ENCODE results near the gene ITGA7. TPM values are rescaled to one million over a fixed set of nuclear protein-coding genes. Genes with fewer than 3 reads are reported as not detected.

ITGA7 gene
- total RNA-seq, 1 donor = 13.9 TPM

DNA sequence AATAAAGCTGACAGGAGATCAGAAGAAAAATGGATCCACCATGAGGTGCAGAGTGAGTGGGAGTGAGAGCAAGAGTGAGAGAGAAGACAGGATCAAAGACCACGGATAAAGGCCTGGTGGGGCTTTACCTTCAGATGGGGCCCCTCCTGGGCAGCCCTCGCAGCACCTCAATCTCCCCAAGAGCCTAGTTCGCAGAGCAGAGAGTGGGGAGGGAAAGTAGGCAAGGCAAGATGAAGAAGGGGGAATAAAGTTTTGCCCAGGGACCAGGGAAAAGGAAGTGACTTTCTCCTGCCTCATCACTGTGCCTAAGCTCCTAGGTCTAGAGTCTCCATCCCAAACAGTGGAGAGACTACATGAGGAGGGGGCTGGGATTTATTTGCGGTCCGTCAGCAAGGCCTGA, 60.7 kb downstream of the ITGA7 start:
- no peak overlapping the region for H3K4me3 ChIP-seq (ENCODE audit: low read depth, low read length)
- TF ChIP-seq CTCF (IDR thresholded peaks at IDR 0.05; ENCODE audit: insufficient read depth, low read length) = no peak
- no peak for DNase-seq (ENCODE audit: low read depth)

DNA sequence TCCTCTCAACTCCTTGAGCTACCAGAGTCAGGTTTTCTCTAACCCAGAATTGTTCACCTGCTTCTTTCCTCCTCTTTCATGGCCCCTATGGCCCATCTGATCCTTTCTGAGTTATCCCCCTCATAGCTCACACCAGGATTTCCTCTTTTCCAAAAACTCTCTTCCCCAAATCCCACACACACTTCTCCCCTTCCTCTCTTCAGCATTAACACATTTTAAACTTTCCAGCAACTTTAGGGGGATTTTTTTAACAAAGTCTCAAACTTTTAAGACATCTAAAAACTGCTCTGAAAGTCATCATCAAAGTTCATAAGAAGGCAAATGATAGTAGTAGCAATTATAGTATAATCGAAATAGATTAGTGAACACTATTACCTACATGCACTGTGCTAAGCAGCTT, 63.1 kb downstream of the ITGA7 start:
- DNase-seq (ENCODE audit: low read depth) = no peak
- no peak overlapping the region for H3K4me3 ChIP-seq (ENCODE audit: low read depth, low read length)
- TF ChIP-seq CTCF (IDR thresholded peaks at IDR 0.05; ENCODE audit: insufficient read depth, low read length) = no peak

- TF ChIP-seq CTCF (IDR thresholded peaks at IDR 0.05; ENCODE audit: insufficient read depth, low read length) = no peak
- H3K4me3 ChIP-seq (ENCODE audit: low read depth, low read length) = no peak overlapping the region
- no peak for DNase-seq (ENCODE audit: low read depth)
Measured at GRCh38 chr12:55642669-55643068, 65.0 kb downstream of the ITGA7 start.

DNA sequence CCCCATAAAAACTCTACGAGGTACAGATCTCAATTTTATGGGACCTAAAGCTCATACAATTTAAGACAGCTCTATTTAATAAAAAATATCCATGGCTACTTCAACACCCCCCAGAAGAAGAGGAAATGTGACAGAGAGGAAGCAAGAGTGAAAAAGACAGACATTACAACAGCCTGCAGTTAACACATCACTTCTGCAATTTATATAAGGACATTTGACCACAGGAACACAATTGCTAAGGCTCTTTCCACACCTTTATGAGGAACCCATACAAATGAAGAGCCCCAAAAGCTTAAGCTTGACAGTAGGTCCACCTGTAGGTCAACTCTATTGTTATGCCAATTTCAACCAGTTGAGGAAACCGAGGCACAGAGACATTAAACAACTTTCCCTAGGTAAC, 65.4 kb downstream of the ITGA7 start:
- H3K4me3 ChIP-seq (ENCODE audit: low read depth, low read length) = no peak overlapping the region
- TF ChIP-seq CTCF (IDR thresholded peaks at IDR 0.05; ENCODE audit: insufficient read depth, low read length) = no peak
- DNase-seq (ENCODE audit: low read depth) = no peak

DNA sequence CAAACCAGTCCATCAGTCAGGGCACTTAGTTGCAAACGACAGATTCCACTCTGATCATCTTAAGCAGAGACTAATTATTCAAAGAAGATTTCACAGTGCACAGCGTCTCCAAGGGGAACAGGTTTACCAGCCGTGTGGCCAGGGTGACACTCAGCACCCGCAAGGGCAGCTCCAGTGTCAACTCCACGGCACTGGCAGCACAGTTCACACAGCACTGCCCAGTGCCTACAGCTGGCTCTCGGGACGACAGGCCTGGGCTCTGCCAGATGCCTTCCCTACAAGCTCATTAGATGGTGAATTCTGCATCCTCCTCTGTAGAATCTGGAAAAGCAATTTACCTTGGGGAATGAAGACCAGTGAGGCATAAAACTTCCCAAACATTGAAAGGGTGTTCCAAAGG, 66.1 kb downstream of the ITGA7 start:
- H3K4me3 ChIP-seq (ENCODE audit: low read depth, low read length) = no peak overlapping the region
- no peak for DNase-seq (ENCODE audit: low read depth)
- no peak for TF ChIP-seq CTCF (IDR thresholded peaks at IDR 0.05; ENCODE audit: insufficient read depth, low read length)

- TF ChIP-seq CTCF (IDR thresholded peaks at IDR 0.05; ENCODE audit: insufficient read depth, low read length) = no peak
- DNase-seq (ENCODE audit: low read depth) = no peak
- H3K4me3 ChIP-seq (ENCODE audit: low read depth, low read length) = no peak overlapping the region
Measured at GRCh38 chr12:55637467-55637866, 70.2 kb downstream of the ITGA7 start.

- no peak within 1 kb of the TSS for H3K4me3 ChIP-seq (ENCODE audit: low read depth, low read length)
- DNase-seq (ENCODE audit: low read depth) = no peak
- TF ChIP-seq CTCF (IDR thresholded peaks at IDR 0.05; ENCODE audit: insufficient read depth, low read length) = no peak
Measured at GRCh38 chr12:55636853-55637252, 70.9 kb downstream of the ITGA7 start, which contains the start of gene OR10P1. OR10P1 (plus strand) TSS chr12:55636892; CDS start chr12:55636892, 0 bp downstream.
